Left lung (tissue), 10 donors: Measurements from ENCODE around the gene C1QA. TPM values are rescaled to one million over a fixed set of nuclear protein-coding genes. Genes with fewer than 3 reads are reported as not detected.
A peak's percentile ranks its signal among the peaks of the same experiment; 100 is the strongest.

ENCODE experiments used
- ATAC-seq: fragments of 200-7000 bp; cut with Tn5 transposase; one replicate; pipeline ENCODE4 v1.9.1; 2020; ENCODE audit warnings: moderate library complexity
- DNase-seq, 4 donors: peaks; one replicate each; pipeline ENCODE4 v3.0.0-alpha.2; 2013 to 2020
- H3K27ac ChIP-seq, 2 donors: fragments of 200-600 bp; sonication (generic) in 1 of 2; one replicate each; pipeline versions ENCODE4 v1.5.0 to v1.8.0; 2020 to 2021
- H3K27me3 ChIP-seq, 2 donors: fragments of 200-600 bp; sonication (generic) in 1 of 2; one replicate each; pipeline versions ENCODE4 v1.5.0 to v1.8.0; 2020 to 2021
- H3K36me3 ChIP-seq, 2 donors: fragments of 200-600 bp; sonication (generic) in 1 of 2; one replicate each; pipeline versions ENCODE4 v1.5.0 to v1.8.0; 2020 to 2021
- H3K4me1 ChIP-seq, 2 donors: fragments of 200-600 bp; one replicate each; pipeline ENCODE4 v1.8.0; 2021
- H3K4me3 ChIP-seq, 2 donors: fragments of 200-600 bp; sonication (generic) in 1 of 2; one replicate each; pipeline versions ENCODE4 v1.5.0 to v1.8.0; 2020 to 2021; ENCODE audit warnings: mild to moderate bottlenecking in 1 of 2
- H3K9me3 ChIP-seq, 2 donors: fragments of 200-600 bp; sonication (generic) in 1 of 2; one replicate each; pipeline versions ENCODE4 v1.5.0 to v1.8.0; 2020 to 2021
- intact Hi-C, 2 donors: fragments of 100-400 bp; cut with DNase I; formaldehyde crosslinking; loops; one replicate each; pipeline versions ENCODE4 v1.11.2 to v1.14.2; 2022
- polyA plus RNA-seq, 6 donors: library from polyadenylated mRNA; unstranded; fragments of 120-200 nt; gene quantifications; one replicate each; pipeline ENCODE4 v1.2.1, GENCODE V29; 2013; ENCODE audit not compliant: insufficient read length in 6 of 6
- total RNA-seq, 2 donors: library from RNA; stranded (reverse); fragmentation: NEBNext Ultra II Directional; extraction: Animal tissue kit (Norgen Biotek cat#: 25700); gene quantifications; one replicate each; pipeline ENCODE4 v1.2.1, GENCODE V29; 2021
- TF ChIP-seq, protein P1 (sequence below), 2 donors: fragments of 200-600 bp; sonication (generic) in 1 of 2; IDR thresholded peaks; one replicate each; pipeline versions ENCODE4 v1.5.0 to v1.8.0; 2021; ENCODE audit warnings: antibody characterized with exemption in 2 of 2
- donor health status: DM: no; HTN: yes; CAD: no.
- donor health status: DM: no; HTN: no; CAD: no.

Gene C1QA
- total and polyA plus RNA-seq, 8 donors = 15.3 to 476 (median 24.1) TPM

DNA sequence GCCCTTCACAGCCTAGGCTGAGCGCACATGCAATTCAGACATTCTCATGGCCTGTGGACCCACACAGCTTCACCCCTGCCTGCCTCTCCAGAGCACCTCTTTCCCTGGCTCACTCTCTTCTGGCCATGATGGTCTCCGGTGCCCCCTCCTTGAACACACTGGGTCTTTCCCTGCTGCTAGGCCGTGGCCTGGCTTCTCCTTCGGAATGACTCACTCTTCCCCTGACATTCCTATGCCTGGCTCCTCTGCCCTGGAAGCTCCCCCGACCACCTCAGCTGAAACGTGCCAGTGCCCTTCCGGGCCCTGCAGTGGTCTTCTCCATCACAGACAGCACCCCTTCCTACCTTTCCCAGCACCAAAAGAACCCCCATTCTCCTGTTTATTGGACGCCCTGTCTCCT is 44.9 kb upstream of the C1QA start:
- no peak overlapping the region for H3K4me3 ChIP-seq
- no peaks in the 10 kb centered on the region for H3K4me1 ChIP-seq
- H3K27me3 ChIP-seq = peaks cover 17 to 85% of the 10 kb centered on the region in 2 donors
- no peaks in the 10 kb centered on the region for H3K36me3 ChIP-seq
- TF ChIP-seq, protein P1, sequence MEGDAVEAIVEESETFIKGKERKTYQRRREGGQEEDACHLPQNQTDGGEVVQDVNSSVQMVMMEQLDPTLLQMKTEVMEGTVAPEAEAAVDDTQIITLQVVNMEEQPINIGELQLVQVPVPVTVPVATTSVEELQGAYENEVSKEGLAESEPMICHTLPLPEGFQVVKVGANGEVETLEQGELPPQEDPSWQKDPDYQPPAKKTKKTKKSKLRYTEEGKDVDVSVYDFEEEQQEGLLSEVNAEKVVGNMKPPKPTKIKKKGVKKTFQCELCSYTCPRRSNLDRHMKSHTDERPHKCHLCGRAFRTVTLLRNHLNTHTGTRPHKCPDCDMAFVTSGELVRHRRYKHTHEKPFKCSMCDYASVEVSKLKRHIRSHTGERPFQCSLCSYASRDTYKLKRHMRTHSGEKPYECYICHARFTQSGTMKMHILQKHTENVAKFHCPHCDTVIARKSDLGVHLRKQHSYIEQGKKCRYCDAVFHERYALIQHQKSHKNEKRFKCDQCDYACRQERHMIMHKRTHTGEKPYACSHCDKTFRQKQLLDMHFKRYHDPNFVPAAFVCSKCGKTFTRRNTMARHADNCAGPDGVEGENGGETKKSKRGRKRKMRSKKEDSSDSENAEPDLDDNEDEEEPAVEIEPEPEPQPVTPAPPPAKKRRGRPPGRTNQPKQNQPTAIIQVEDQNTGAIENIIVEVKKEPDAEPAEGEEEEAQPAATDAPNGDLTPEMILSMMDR (IDR thresholded peaks at IDR 0.05) = no peak
- DNase-seq (peak in 1 of 4 donors; percentile 13), ATAC-seq (no peak)
- intact Hi-C loops = no loop called here
- no peaks in the 10 kb centered on the region for H3K9me3 ChIP-seq
- H3K27ac ChIP-seq = no peak overlapping the region

DNA sequence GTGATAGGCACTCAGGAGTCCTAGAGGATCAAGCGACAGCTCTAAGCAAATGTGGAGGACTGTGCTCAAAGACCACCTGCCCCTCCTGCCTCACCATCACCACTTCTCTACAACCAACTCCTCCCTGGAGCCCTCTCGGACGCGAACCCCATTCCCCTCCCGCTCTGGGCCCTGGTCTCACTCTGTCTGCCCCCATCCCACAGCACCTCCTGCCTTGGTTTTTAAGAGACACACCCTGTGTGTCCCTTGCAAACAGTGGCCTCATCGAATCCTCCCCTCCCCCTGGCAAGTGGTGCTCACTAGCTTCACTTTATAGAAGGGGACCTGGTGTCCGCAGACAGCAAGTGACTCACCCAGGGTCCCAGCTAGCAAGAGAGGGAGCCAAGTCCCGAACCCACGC is 44.4 kb upstream of the C1QA start:
- ATAC-seq = no peak
- Histone ChIP-seq H3K4me3 (no peak overlapping the region), H3K9me3 (no peaks in the 10 kb centered on the region), H3K27ac (no peak overlapping the region), H3K36me3 (no peaks in the 10 kb centered on the region), H3K27me3 (peaks cover 17 to 83% of the 10 kb centered on the region in 2 donors), H3K4me1 (no peaks in the 10 kb centered on the region)
- TF ChIP-seq, protein P1 (IDR thresholded peaks at IDR 0.05) = no peak
- DNase-seq = peak in 1 of 4 donors; percentile 43
- intact Hi-C loops = no loop called here

DNA sequence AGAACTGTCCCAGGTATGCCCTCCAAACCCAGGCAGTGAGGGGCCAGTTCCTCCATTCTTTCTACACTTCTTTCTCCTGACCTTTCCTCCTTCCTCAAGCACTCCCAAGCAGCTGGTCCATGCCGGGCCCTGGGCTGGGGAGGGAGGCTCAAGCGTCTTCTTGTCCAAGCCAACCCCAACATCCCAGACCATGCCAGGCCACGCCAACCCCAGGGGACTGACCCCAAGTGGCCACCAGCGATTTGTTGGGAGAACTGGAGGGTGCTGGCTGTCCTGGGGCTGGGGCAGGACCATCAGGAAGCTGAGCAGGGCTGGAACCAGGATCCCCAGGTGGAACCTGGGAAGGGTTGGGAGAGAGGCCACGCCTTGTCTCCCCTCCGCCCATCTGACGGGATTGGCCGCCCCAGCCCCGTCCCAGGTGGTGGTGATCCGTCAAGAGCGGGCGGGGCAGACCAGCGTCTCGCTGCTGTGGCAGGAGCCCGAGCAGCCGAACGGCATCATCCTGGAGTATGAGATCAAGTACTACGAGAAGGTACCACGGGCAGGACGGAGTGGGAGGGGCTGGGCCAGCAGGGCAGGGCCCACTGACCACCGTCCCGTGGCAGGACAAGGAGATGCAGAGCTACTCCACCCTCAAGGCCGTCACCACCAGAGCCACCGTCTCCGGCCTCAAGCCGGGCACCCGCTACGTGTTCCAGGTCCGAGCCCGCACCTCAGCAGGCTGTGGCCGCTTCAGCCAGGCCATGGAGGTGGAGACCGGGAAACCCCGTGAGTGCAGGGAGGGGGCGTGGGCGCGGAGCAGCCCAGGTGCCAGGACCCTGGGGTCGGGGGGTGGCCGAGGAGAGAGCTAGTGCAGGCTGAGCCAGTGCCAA is 43.3 kb upstream of the C1QA start:
- ATAC-seq (peak; percentile 61), DNase-seq (no peak)
- peaks cover 17 to 90% of the 10 kb centered on the region in 2 donors for H3K27me3 ChIP-seq
- H3K4me1 ChIP-seq = no peaks in the 10 kb centered on the region
- TF ChIP-seq, protein P1 (IDR thresholded peaks at IDR 0.05) = no peak
- H3K36me3 ChIP-seq = no peaks in the 10 kb centered on the region
- H3K9me3 ChIP-seq = no peaks in the 10 kb centered on the region
- intact Hi-C loops = no loop called here
- H3K27ac ChIP-seq = no peak overlapping the region
- no peak overlapping the region for H3K4me3 ChIP-seq

GRCh38 chr1:22594396-22594795 is 42.0 kb upstream of the C1QA start:
- no peaks in the 10 kb centered on the region for H3K36me3 ChIP-seq
- H3K27me3 ChIP-seq = peaks cover 17 to 89% of the 10 kb centered on the region in 2 donors
- DNase-seq (no peak), ATAC-seq (no peak)
- H3K4me3 ChIP-seq = no peak overlapping the region
- H3K27ac ChIP-seq = no peak overlapping the region
- H3K9me3 ChIP-seq = no peaks in the 10 kb centered on the region
- no peaks in the 10 kb centered on the region for H3K4me1 ChIP-seq
- intact Hi-C loops = no loop called here
- TF ChIP-seq, protein P1 (IDR thresholded peaks at IDR 0.05) = no peak

DNA sequence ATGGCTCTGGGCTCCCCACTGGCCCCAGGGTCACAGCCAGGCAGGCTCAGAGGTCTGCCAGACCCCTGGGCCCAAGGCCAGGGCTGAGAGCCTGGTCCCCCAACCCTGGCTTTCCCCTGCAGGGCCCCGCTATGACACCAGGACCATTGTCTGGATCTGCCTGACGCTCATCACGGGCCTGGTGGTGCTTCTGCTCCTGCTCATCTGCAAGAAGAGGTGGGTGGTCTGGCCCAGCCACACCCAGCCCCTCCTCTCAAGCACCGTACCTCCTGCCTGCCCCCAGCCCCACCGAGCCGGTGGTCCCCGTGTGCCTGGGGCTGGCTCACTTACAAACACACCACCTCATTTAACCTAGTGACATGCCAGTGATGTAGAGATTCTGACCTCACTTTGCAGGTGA is 41.3 kb upstream of the C1QA start:
- Histone ChIP-seq H3K27me3 (peaks cover 17 to 82% of the 10 kb centered on the region in 2 donors), H3K27ac (no peak overlapping the region), H3K4me3 (no peak overlapping the region), H3K4me1 (no peaks in the 10 kb centered on the region), H3K36me3 (no peaks in the 10 kb centered on the region), H3K9me3 (no peaks in the 10 kb centered on the region)
- ATAC-seq (no peak), DNase-seq (no peak)
- intact Hi-C loops = no loop called here
- TF ChIP-seq, protein P1 (IDR thresholded peaks at IDR 0.05) = no peak
